HG03280 (cell line): ENCODE measurements around the gene TRAPPC3L.

Experiments
- ATAC-seq: cut with Tn5 transposase; IDR thresholded peaks from one replicate; pipeline ENCODE4 v1.9.1; 2021; ENCODE audit warnings: mild to moderate bottlenecking, moderate library complexity; ENCODE audit not compliant: unreplicated experiment

Gene TRAPPC3L

GRCh38 chr6:116545651-116546050, at the start of gene TRAPPC3L:
TSS of gene TRAPPC3L (minus strand) at chr6:116545684. CDS start at chr6:116545514, 170 bp downstream.
- no peak for ATAC-seq

GRCh38 chr6:116595247-116595646, 49.8 kb upstream of the TRAPPC3L start:
- no peak for ATAC-seq

- ATAC-seq: no peak
Observed at GRCh38 chr6:116586738-116587137, 41.3 kb upstream of the TRAPPC3L start.

GRCh38 chr6:116586276-116586675, 40.8 kb upstream of the TRAPPC3L start:
- ATAC-seq: no peak

- ATAC-seq: no peak
Observed at GRCh38 chr6:116580198-116580597, 34.7 kb upstream of the TRAPPC3L start.

- ATAC-seq: no peak
Observed at GRCh38 chr6:116579143-116579542, 33.7 kb upstream of the TRAPPC3L start.

- ATAC-seq: no peak
Observed at GRCh38 chr6:116578335-116578734, 32.9 kb upstream of the TRAPPC3L start.

GRCh38 chr6:116577486-116577885, 32.0 kb upstream of the TRAPPC3L start:
- ATAC-seq: no peak

GRCh38 chr6:116575227-116575626, 29.7 kb upstream of the TRAPPC3L start:
- ATAC-seq: no peak

GRCh38 chr6:116572162-116572561, 26.7 kb upstream of the TRAPPC3L start:
- no peak for ATAC-seq

- no peak for ATAC-seq
Observed at GRCh38 chr6:116571683-116572000, 26.2 kb upstream of the TRAPPC3L start.

- ATAC-seq: peak; percentile 91
Observed at GRCh38 chr6:116570856-116571682, 25.6 kb upstream of the TRAPPC3L start, which contains the start of gene RWDD1. TSS of gene RWDD1 (plus strand) at chr6:116571504. CDS start at chr6:116571583, 79 bp downstream.

- no peak for ATAC-seq
Observed at GRCh38 chr6:116568821-116569755, 23.6 kb upstream of the TRAPPC3L start.

- no peak for ATAC-seq
Observed at GRCh38 chr6:116568111-116568510, 22.6 kb upstream of the TRAPPC3L start.

- no peak for ATAC-seq
Observed at GRCh38 chr6:116564921-116565872, 19.7 kb upstream of the TRAPPC3L start.

GRCh38 chr6:116564311-116564710, 18.8 kb upstream of the TRAPPC3L start:
- ATAC-seq: no peak

GRCh38 chr6:116563830-116564229, 18.3 kb upstream of the TRAPPC3L start:
- ATAC-seq: no peak

- no peak for ATAC-seq
Observed at GRCh38 chr6:116562614-116563013, 17.1 kb upstream of the TRAPPC3L start.

- no peak for ATAC-seq
Observed at GRCh38 chr6:116562019-116562403, 16.5 kb upstream of the TRAPPC3L start.

- peak; percentile 54 for ATAC-seq
Observed at GRCh38 chr6:116561377-116562018, 16.0 kb upstream of the TRAPPC3L start.
